ENCODE data around the gene MAML3.

The MAML3 gene

GRCh38 chr4:140156529-140157171, 2.7 kb upstream of the MAML3 start:
- DNase-seq (ENCODE audit: low spot score): no peak

GRCh38 chr4:140154572-140154891, 548 bp upstream of the MAML3 start:
- no peak for DNase-seq (ENCODE audit: low spot score)

- DNase-seq (ENCODE audit: low spot score): no peak
These were observed 616 bp downstream of the MAML3 start for GRCh38 chr4:140153419-140153717.

- DNase-seq (ENCODE audit: low spot score): peak; percentile 50
These were observed 1.1 kb downstream of the MAML3 start for GRCh38 chr4:140152751-140153418.

- no peak for DNase-seq (ENCODE audit: low spot score)
These were observed 1.8 kb downstream of the MAML3 start for GRCh38 chr4:140152013-140152703.

- DNase-seq (ENCODE audit: low spot score): no peak
These were observed 2.3 kb downstream of the MAML3 start for GRCh38 chr4:140151699-140152012.

- DNase-seq (ENCODE audit: low spot score): peak; percentile 86
These were observed 2.9 kb downstream of the MAML3 start for GRCh38 chr4:140150886-140151698.

- no peak for DNase-seq (ENCODE audit: low spot score)
These were observed 3.4 kb downstream of the MAML3 start for GRCh38 chr4:140150636-140150885.

- peak; percentile 44 for DNase-seq (ENCODE audit: low spot score)
These were observed 3.9 kb downstream of the MAML3 start for GRCh38 chr4:140149846-140150635.

- DNase-seq (ENCODE audit: low spot score): no peak
These were observed 9.9 kb downstream of the MAML3 start for GRCh38 chr4:140144050-140144449.

GRCh38 chr4:140141210-140141835, 12.7 kb downstream of the MAML3 start:
- DNase-seq (ENCODE audit: low spot score): no peak

GRCh38 chr4:140140566-140140965, 13.4 kb downstream of the MAML3 start:
- no peak for DNase-seq (ENCODE audit: low spot score)

- DNase-seq (ENCODE audit: low spot score): no peak
These were observed 15.6 kb downstream of the MAML3 start for GRCh38 chr4:140138428-140138827.

- no peak for DNase-seq (ENCODE audit: low spot score)
These were observed 16.3 kb downstream of the MAML3 start for GRCh38 chr4:140137671-140138070.

GRCh38 chr4:140136509-140136908, 17.5 kb downstream of the MAML3 start:
- DNase-seq (ENCODE audit: low spot score): peak; percentile 46

- no peak for DNase-seq (ENCODE audit: low spot score)
These were observed 18.4 kb downstream of the MAML3 start for GRCh38 chr4:140135529-140136088.

GRCh38 chr4:140134746-140135425, 19.1 kb downstream of the MAML3 start:
- DNase-seq (ENCODE audit: low spot score): no peak

GRCh38 chr4:140133576-140133975, 20.4 kb downstream of the MAML3 start:
- no peak for DNase-seq (ENCODE audit: low spot score)

GRCh38 chr4:140131675-140132229, 22.2 kb downstream of the MAML3 start:
- DNase-seq (ENCODE audit: low spot score): no peak

- DNase-seq (ENCODE audit: low spot score): no peak
These were observed 23.3 kb downstream of the MAML3 start for GRCh38 chr4:140130677-140131076.

GRCh38 chr4:140127422-140127821, 26.6 kb downstream of the MAML3 start:
- no peak for DNase-seq (ENCODE audit: low spot score)
